H9 (cell line): ENCODE measurements around the gene LIPC. TPM values are rescaled to one million over a fixed set of nuclear protein-coding genes. Genes with fewer than 3 reads are reported as not detected.

ENCODE experiments used
- DNase-seq: peaks from one replicate; pipeline ENCODE4 v3.0.0-alpha.2; 2017
- H2AFZ ChIP-seq: one replicate; pipeline ENCODE4 v1.6.1; 2013; ENCODE audit warnings: mild to moderate bottlenecking, low read length, control low read depth, moderate library complexity
- H2AK5ac ChIP-seq: 2 replicates; pipeline ENCODE4 v1.6.1; 2013; ENCODE audit warnings: low read length, control low read depth, mixed read lengths; ENCODE audit not compliant: insufficient read length
- H2BK120ac ChIP-seq: one replicate; pipeline ENCODE4 v1.6.1; 2013; ENCODE audit warnings: low read depth, mild to moderate bottlenecking, low read length, control low read depth, inconsistent platforms; ENCODE audit not compliant: poor library complexity, severe bottlenecking
- H2BK12ac ChIP-seq: 2 replicates; pipeline ENCODE4 v1.6.1; 2013; ENCODE audit warnings: low read length, control low read depth, mixed read lengths, low read depth; ENCODE audit not compliant: insufficient read length
- H2BK15ac ChIP-seq: 2 replicates; pipeline ENCODE4 v1.6.1; 2013; ENCODE audit warnings: low read depth, low read length, control low read depth
- H2BK20ac ChIP-seq: one replicate; pipeline ENCODE4 v1.6.1; 2013; ENCODE audit warnings: low read depth, mild to moderate bottlenecking, low read length, control low read depth, inconsistent platforms; ENCODE audit not compliant: poor library complexity, severe bottlenecking
- H2BK5ac ChIP-seq: 2 replicates; pipeline ENCODE4 v1.6.1; 2013; ENCODE audit warnings: low read length, control low read depth, mixed read lengths; ENCODE audit not compliant: insufficient read length
- H3K14ac ChIP-seq: 2 replicates; pipeline ENCODE4 v1.6.1; 2013; ENCODE audit warnings: low read length, control low read depth; ENCODE audit not compliant: insufficient read depth
- H3K18ac ChIP-seq: 2 replicates; pipeline ENCODE4 v1.6.1; 2013; ENCODE audit warnings: low read depth, mild to moderate bottlenecking, mixed read lengths, low read length, control low read depth; ENCODE audit not compliant: insufficient read length
- H3K23ac ChIP-seq: 2 replicates; pipeline ENCODE4 v1.6.1; 2013; ENCODE audit warnings: low read length, control low read depth, mixed read lengths, low read depth; ENCODE audit not compliant: insufficient read length
- H3K23me2 ChIP-seq: 2 replicates; pipeline ENCODE4 v1.6.1; 2013; ENCODE audit warnings: low read depth, mild to moderate bottlenecking, mixed read lengths, low read length, control low read depth; ENCODE audit not compliant: insufficient read length, poor library complexity, severe bottlenecking
- H3K27ac ChIP-seq: 2 replicates; pipeline ENCODE4 v1.5.1; 2013; ENCODE audit warnings: low read length, control low read depth, mixed read lengths, low read depth; ENCODE audit not compliant: insufficient read length
- H3K27me3 ChIP-seq: 2 replicates; pipeline ENCODE4 v1.6.1; 2013; ENCODE audit warnings: low read length, control low read depth, inconsistent platforms; ENCODE audit not compliant: insufficient read depth
- H3K4ac ChIP-seq: 2 replicates; pipeline ENCODE4 v1.6.1; 2013; ENCODE audit warnings: low read depth, mild to moderate bottlenecking, control low read depth, inconsistent platforms, low read length, moderate library complexity
- H3K4me1 ChIP-seq: 2 replicates; pipeline ENCODE4 v1.6.1; 2013; ENCODE audit warnings: low read length, control low read depth, inconsistent platforms; ENCODE audit not compliant: insufficient read depth
- H3K4me2 ChIP-seq: 2 replicates; pipeline ENCODE4 v1.6.1; 2013; ENCODE audit warnings: low read length, control low read depth, mixed read lengths; ENCODE audit not compliant: insufficient read length, insufficient read depth
- H3K56ac ChIP-seq: 2 replicates; pipeline ENCODE4 v1.6.1; 2013; ENCODE audit warnings: low read depth, mild to moderate bottlenecking, mixed read lengths, low read length, control low read depth; ENCODE audit not compliant: insufficient read length
- H3K79me1 ChIP-seq: 2 replicates; pipeline ENCODE4 v1.6.1; 2013; ENCODE audit warnings: low read depth, mild to moderate bottlenecking, moderate library complexity, low read length, control low read depth, inconsistent platforms; ENCODE audit not compliant: insufficient read depth, poor library complexity, severe bottlenecking
- H3K79me2 ChIP-seq: 2 replicates; pipeline ENCODE4 v1.6.1; 2013; ENCODE audit warnings: low read length, control low read depth, inconsistent platforms; ENCODE audit not compliant: insufficient read depth
- H3K9ac ChIP-seq: 2 replicates; pipeline ENCODE4 v1.6.1; 2013; ENCODE audit warnings: low read length, control low read depth, mixed read lengths; ENCODE audit not compliant: insufficient read length; ENCODE audit errors: extremely low read depth
- H3K9me3 ChIP-seq: one replicate; pipeline ENCODE4 v1.6.1; 2013; ENCODE audit warnings: low read depth, low read length, inconsistent platforms; ENCODE audit not compliant: control insufficient read depth
- H3T11ph ChIP-seq: one replicate; pipeline ENCODE4 v1.6.1; 2013; ENCODE audit warnings: mild to moderate bottlenecking, low read length, control low read depth, inconsistent platforms
- H4K20me1 ChIP-seq: one replicate; pipeline ENCODE4 v1.6.1; 2013; ENCODE audit not compliant: control insufficient read depth, insufficient read length, insufficient read depth
- H4K5ac ChIP-seq: 2 replicates; pipeline ENCODE4 v1.6.1; 2013; ENCODE audit warnings: low read depth, mild to moderate bottlenecking, mixed read lengths, low read length, control low read depth; ENCODE audit not compliant: insufficient read length
- H4K8ac ChIP-seq: replicated peaks from 2 replicates; pipeline ENCODE4 v1.6.1; 2013; ENCODE audit warnings: low read length, control low read depth, mixed read lengths, low read depth; ENCODE audit not compliant: insufficient read length
- H4K91ac ChIP-seq: 2 replicates; pipeline ENCODE4 v1.6.1; 2013; ENCODE audit warnings: low read depth, mild to moderate bottlenecking, moderate library complexity, mixed read lengths, low read length, control low read depth; ENCODE audit not compliant: insufficient read length
- H3K27ac Mint-ChIP-seq, 3 experiments: 2 replicates in 2 of 3; 3 replicates in 1 of 3; pipeline ENCODE4 v1.8.0; 2020 to 2021; ENCODE audit warnings: mixed read lengths in 3 of 3, mild to moderate bottlenecking in 1 of 3, moderate library complexity in 1 of 3
- H3K27me3 Mint-ChIP-seq: 2 replicates; pipeline ENCODE4 v1.8.0; 2021; ENCODE audit warnings: low read depth, mild to moderate bottlenecking, moderate library complexity, mixed read lengths
- H3K36me3 Mint-ChIP-seq, 3 experiments: 2 replicates in 2 of 3; 3 replicates in 1 of 3; pipeline ENCODE4 v1.8.0; 2020 to 2021; ENCODE audit warnings: low read depth in 3 of 3, mixed read lengths in 3 of 3; ENCODE audit not compliant: insufficient read depth in 1 of 3
- H3K4me1 Mint-ChIP-seq, 2 experiments: 2 replicates each; pipeline ENCODE4 v1.8.0; 2020; ENCODE audit warnings: mixed read lengths in 2 of 2
- H3K4me3 Mint-ChIP-seq, 2 experiments: 2 replicates in 1 of 2; 3 replicates in 1 of 2; pipeline ENCODE4 v1.8.0; 2020 to 2021; ENCODE audit warnings: mild to moderate bottlenecking in 2 of 2, mixed read lengths in 2 of 2, moderate library complexity in 1 of 2
- H3K9me3 Mint-ChIP-seq, 2 experiments: 2 replicates in 1 of 2; 3 replicates in 1 of 2; pipeline ENCODE4 v1.8.0; 2020; ENCODE audit warnings: mild to moderate bottlenecking in 2 of 2, mixed read lengths in 2 of 2, moderate library complexity in 1 of 2
- CTCF ChIP-seq: fragments of 200-600 bp; sonication (generic); conservative IDR thresholded peaks from 3 replicates; pipeline ENCODE4 v1.8.0; 2021; ENCODE audit warnings: antibody characterized with exemption, mild to moderate bottlenecking
- WGBS: extraction: QIAGEN DNeasy Blood & Tissue Kit; methylation state at CpG from one replicate; pipeline ENCODE4 v1.1.7; 2013; ENCODE audit warnings: missing lambda C conversion rate, low lambda C conversion rate, mixed read lengths; ENCODE audit not compliant: insufficient read length; ENCODE audit errors: extremely low coverage; 5-methylcytosine and 5-hydroxymethylcytosine counted together
- total RNA-seq: library from RNA; stranded (reverse); gene quantifications from 2 replicates; pipeline ENCODE4 v1.2.1, GENCODE V29; 2021

Gene LIPC
- total RNA-seq, 1 experiment from 2014 or later: not detected

- no peaks in the 10 kb centered on the region for H3K23me2 ChIP-seq
- no peak for DNase-seq
- no peak overlapping the region for H3K4ac ChIP-seq
- no peak overlapping the region for H2BK20ac ChIP-seq
- H3K23ac ChIP-seq: no peak overlapping the region
- Mint-ChIP-seq H3K36me3 (no peaks in the 10 kb centered on the region), H3K27ac (no peak overlapping the region), H3K4me3 (no peak overlapping the region), H3K9me3 (no peaks in the 10 kb centered on the region; a peak in 1 of 5 replicates), H3K4me1 (peaks cover 17 to 19% of the 10 kb centered on the region in 2 experiments; a peak in 3 of 4 replicates), H3K27me3 (peaks cover 2% of the 10 kb centered on the region; the same call in 1 of the 2 replicates)
- H2BK12ac ChIP-seq: no peak overlapping the region
- WGBS: no CpG with 5 or more reads among the region's 3 CpGs
- no peaks in the 10 kb centered on the region for H3K9me3 ChIP-seq
- H3K56ac ChIP-seq: no peak overlapping the region
- H2BK120ac ChIP-seq: no peak overlapping the region
- H3T11ph ChIP-seq: no peak overlapping the region
- no peak overlapping the region for H4K91ac ChIP-seq
- no peaks in the 10 kb centered on the region for H3K79me1 ChIP-seq
- no peak overlapping the region for H4K8ac ChIP-seq
- no peaks in the 10 kb centered on the region for H3K4me1 ChIP-seq
- H3K79me2 ChIP-seq: no peaks in the 10 kb centered on the region
- no peak overlapping the region for H2BK15ac ChIP-seq
- no peak overlapping the region for H3K4me2 ChIP-seq
- no peak for TF ChIP-seq CTCF
- no peak overlapping the region for H2AFZ ChIP-seq
- H3K9ac ChIP-seq: no peak overlapping the region
- no peak overlapping the region for H3K14ac ChIP-seq
- no peak overlapping the region for H3K18ac ChIP-seq
- H3K27ac ChIP-seq: no peak overlapping the region
- no peak overlapping the region for H2AK5ac ChIP-seq
- no peaks in the 10 kb centered on the region for H4K20me1 ChIP-seq
- H2BK5ac ChIP-seq: no peak overlapping the region
- no peak overlapping the region for H4K5ac ChIP-seq
- no peaks in the 10 kb centered on the region for H3K27me3 ChIP-seq
Observed at GRCh38 chr15:58396181-58396580, 35.6 kb upstream of the LIPC start.
